Stimulated activated CD4-positive, alpha-beta T cell treated with anti-CD3 and anti-CD28 coated beads, Interleukin-4, amount 100 ng/mL, for 4 hours (primary cell): ENCODE results near the gene DEPDC1B.
"Not testable (repeated sequence)": the region's sequence is repeated elsewhere in the genome, so short reads cannot be mapped to it uniquely, and the experiment has no call there.

ENCODE experiments used
- DNase-seq, 2 experiments: peaks; one replicate each; pipeline ENCODE4 v3.0.0-alpha.2; 2020

Gene DEPDC1B, protein sequence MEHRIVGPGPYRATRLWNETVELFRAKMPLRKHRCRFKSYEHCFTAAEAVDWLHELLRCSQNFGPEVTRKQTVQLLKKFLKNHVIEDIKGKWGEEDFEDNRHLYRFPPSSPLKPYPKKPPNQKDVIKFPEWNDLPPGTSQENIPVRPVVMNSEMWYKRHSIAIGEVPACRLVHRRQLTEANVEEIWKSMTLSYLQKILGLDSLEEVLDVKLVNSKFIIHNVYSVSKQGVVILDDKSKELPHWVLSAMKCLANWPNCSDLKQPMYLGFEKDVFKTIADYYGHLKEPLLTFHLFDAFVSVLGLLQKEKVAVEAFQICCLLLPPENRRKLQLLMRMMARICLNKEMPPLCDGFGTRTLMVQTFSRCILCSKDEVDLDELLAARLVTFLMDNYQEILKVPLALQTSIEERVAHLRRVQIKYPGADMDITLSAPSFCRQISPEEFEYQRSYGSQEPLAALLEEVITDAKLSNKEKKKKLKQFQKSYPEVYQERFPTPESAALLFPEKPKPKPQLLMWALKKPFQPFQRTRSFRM

DNA sequence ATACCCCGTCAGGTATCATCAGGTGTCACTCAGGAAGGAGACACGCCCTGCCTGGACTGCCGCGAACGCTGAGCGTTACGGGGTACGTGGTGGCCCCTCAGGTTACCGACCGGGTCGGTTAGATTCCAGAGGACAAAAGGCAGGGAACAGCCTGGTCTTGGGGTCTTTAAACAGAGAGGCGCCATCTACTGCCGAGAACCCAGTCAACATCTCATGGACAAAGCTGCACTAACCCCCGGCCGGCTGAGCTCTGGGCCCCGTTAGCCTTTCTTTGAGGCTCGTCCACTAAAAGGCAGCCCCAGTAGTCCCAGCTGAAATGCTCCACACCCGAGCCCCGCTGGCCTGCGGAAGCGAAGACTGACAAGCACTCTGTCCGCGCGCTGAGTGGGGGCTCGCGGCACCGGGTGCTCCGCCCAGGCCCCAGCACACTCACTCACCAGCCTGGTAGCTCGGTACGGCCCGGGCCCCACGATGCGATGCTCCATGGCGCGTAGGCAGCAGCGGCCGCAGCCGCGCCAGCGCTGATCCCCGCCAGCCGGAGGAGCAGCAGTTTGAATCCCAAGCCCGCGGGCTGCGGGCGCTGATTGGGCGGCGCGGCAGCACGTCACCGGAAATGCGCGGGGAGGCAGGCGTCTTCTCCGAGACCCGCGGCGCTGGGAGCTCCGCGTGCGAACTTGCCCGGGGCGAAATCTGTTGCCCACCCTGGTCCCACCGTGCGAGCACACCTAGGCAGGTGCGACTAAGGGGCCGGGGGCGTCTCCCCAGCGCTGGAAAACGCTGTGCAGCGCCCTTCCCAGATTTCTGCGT, at the start of gene DEPDC1B:
Gene DEPDC1B (minus strand): TSS at position 558 of the 807 bp plus-strand sequence. CDS start 73 bp downstream, at position 485.
- peak; percentile 83 to 86 for DNase-seq

DNA sequence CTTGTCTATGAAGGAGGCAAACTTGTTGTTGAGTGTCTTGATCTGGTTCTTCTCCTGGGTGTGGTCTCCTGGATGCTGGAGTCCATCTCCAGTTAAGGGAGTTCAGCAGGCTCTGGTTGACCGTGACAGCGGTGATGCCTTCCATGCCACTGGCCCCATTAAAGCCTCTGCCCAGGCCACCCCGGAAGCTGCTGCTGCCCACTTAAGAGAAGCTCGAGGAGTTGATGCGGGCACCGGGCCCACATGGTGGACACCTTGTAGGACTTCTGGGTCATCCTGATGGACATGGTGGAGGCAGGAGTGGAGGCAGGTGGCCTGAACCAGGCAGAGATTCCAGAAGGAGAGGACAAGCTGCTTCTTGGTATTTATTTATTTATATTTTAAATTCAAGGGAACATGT, 44.7 kb upstream of the DEPDC1B start:
- DNase-seq: no peak

DNA sequence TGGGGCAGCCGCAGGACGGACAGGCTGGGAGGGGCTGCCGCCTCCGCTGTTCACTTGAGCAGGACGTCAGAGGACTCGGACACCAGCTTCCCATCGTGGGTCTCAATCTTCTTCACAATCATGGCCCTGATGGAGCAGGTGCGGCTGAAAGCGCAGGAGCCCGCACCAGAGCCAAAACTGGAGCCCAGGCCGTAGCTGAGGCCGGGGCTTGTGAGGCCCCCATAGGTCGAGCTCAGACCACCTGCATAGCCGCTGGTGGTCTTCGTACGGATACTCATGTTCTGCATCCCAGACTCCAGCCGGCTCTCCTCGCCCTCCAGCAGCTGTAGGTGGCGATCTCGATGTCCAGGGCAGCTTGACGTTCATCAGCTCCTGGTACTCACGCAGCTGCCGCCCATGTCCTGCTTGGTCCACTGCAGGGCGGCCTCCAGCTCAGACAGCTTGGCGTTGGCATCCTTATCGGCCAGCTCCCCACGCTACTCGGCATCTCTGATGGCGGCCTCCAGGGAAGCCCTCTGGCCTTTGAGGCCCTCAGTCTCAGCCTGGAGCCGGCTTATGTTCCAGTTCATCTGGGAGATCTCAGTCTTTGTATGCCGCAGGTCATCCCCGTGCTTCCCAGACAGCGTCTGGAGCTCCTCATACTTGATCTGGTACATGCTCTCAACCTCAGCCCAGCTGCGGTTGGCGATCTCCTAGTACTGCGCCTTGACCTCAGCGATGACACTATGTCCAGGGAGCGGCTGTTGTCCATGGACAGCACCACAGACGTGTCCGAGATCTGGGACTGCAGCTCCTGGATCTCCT, 43.7 kb upstream of the DEPDC1B start:
- no peak for DNase-seq

DNA sequence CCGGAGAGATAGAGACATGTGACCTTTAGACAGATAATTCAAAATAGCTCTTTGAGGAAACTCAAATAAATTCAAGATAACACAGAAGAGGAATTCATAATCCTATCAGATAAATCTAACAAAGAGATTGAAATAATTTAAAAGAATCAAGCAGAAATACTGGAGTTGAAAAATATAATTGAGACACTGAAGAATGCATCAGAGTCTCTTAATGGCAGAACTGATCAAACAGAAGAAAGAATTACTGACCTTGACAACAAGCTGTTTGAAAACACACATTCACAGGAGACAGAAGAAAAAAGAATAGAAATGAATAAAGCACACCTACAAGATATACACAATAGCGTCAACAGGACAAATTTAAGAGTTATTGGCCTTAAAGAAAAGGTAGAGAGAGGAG, 40.4 kb upstream of the DEPDC1B start:
- no peak for DNase-seq

DNA sequence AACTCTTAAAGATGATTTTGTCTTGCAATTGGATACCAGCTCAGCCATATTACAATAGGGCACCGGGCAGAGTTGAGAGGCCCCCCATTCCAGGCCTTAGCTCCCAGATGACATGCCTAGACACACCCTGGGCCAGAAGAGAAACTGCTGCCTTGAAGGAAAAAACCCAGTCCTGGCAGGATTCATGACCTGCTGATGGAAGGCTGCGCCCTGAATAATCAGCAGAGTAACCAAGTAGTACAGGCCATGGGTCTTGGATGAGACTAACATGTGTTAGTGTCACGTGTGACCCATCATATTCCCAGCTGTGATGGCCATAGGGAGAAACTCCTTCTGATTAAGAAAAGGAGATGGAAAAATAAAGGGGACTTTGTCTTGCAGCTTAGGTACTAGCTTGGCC, 39.0 kb upstream of the DEPDC1B start:
- no peak for DNase-seq

DNA sequence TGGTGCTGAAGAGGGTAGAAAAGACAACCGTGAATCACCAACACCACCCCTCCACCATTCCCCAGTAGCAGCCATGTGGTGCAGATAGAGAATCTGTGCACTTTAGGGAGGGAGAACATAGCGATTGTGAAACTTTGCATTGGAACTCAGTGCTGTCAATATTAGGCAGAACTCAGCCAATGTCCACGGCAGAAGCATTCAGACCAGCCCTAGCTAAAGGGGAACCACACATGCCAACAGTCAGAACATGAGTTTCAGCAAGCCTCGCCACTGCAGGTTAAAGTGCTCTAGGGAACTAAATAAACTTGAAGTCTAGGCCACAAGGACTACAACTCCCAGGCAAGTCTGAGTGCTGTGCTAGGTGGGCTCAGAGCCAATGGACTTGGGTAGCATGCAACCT, 38.5 kb upstream of the DEPDC1B start:
- DNase-seq: no peak

DNA sequence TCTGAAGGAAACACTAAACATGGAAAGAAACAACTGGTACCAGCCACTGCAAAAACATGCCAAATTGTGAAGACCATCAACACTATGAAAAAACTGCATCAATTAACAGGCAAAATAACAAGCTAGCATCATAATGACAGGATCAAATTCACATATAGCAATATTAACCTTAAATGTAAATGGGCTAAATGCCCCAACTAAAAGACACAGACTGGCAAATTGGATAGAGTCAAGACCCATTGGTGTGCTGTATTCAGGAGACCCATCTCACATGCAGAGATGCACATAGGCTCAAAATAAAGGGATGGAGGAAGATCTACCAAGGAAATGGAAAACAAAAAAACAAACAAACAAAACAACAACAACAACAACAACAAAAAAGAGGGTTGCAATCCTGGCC, 30.9 kb upstream of the DEPDC1B start:
- not testable (repeated sequence) for DNase-seq

DNA sequence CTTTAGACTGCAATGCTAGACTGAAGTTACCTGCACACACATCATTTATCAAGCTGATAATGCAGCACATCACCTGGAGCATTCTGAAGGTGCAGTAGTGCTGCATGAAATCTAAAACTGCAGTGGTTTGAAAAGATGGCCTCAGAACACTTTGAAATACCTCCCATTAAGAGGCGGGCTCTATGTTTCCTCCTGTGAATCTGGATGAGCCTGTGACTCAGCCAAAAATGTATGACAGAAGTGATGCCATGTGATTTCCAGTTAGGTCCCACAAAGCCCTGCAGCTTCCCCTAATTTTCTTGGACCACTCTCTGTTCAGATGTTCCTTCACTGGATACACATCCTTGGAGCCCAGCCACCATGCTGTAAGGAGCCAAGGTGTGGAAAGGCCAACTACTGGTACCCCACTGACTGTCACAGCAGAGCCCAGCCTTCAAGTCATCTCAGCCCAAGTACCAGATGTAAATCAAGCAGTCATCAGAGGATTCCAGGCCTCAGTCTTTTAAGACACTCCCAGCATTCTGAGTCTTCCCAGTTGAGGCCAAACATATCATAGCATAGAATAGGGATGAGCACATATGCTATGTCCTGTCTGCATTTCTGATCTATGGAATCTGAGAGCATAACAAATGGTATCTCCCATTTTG, 27.2 kb upstream of the DEPDC1B start:
- no peak for DNase-seq

DNA sequence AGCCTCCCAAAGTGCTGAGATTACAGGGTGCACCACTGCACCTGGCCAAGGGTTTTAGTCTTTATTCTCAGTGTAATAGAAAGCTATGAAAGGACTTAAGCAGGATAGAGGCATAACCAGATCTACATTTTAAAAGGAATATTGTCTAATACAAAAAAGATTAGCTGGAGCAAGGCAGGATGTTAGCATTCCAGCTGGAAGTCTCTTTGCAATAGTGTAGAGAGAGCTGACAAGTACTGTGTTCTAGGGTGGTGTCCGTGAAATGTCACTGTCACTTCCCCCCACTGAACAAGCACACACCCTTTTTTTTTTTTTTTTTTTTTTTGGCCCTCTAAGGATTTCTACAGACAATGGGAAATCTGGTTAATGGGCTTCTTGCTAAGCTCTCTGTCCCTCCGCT, 24.2 kb upstream of the DEPDC1B start:
- no peak for DNase-seq

DNA sequence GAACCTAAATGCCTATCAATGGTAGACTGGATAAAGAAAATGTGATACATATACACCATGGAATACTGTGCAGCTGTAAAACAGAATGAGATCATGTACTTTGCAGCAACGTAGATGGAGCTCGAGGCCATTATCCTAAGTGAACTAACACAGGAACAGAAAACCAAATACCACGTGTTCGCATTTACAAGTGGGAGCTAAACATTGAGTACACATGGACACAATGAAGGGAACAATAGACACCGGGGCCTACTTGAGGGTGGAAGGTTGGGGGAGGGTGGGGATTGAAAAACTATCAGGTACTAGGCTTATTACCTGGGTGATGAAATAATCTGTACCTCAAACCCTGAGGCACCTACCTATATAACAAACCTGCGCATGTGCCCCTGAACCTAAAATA, 22.4 kb upstream of the DEPDC1B start:
- DNase-seq: no peak

DNA sequence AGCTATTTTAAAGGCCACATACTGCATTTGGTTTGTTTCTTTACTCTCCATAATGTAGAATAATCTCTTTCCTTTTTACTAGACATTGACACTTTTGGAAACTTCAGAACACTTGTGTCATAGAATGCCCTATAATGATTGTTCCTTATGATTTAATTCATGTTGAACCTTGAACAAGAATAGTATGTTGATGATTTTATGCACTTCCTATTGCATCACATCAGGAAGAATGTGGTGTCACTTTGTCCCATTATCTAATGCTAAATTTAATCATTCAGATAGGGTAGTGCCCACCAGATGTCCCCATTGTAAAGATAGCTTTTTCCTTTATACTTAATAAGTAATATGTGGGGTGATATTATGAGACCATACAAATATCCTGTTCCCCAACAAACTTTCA, 19.4 kb upstream of the DEPDC1B start:
- DNase-seq: no peak

DNA sequence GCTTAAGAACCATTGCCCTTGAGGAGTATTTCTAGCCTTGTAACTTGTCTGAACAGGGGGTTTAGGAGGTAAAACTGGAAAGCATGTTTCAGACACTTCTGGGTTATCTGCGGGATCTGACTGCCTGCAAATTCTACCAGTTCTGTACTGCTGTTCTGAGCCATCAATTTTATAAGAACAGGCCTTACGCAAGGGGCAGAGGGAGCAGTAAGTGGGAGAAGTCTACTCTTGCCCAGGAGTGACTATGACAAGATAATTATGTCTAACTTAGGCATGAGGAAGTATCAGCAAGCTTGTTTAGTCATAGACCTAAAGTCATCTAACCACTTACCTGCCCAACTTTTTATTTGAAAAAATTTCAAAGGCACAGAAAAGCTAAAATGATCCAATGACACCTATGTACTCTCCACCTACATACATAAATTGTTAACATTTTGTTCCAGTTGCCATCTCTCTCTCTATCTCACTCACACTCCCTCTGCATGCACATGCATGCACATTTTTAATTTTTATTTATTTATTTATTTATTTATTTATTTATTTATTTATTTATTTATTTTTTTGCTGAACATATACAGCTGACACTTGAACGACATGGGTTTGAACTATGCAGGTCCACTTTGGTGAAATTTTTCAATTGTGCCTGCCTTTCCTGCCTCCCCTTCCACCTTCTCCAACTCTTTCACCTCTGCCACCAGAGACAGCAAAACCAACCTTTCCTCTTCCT, 18.4 kb upstream of the DEPDC1B start:
- DNase-seq: no peak

DNA sequence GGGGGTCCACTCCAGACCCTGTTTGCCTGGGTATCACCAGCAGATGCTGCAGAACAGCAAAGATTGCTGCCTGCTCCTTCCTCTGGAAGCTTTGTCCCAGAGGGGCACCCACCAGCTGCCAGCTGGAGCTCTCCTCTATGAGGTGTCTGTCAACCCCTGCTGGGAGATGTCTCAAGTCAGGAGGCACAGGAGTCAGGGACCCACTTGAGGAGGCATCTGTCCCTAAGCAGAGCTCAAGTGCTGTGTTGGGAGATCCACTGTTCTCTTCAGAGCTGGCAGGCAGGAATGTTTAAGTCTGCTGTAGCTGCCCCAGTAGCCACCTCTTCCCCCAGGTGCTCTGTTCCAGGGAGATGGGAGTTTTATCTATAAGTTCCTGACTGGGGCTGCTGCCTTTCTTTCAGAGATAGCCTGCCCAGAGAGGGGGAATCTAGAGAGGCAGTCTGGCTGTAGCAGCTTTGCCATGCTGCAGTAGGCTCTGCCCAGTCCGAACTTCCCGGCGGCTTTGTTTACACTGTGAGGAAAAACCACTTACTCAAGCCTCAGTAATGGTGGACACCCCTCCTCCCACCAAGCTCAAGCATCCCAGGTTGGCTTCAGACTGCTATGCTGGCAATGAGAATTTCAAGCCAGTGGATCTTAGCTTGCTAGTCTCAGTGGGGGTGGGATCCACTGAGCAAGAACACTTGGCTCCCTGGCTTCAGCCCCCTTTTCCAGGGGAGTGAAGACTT, 15.4 kb upstream of the DEPDC1B start:
- DNase-seq: not testable (repeated sequence)

DNA sequence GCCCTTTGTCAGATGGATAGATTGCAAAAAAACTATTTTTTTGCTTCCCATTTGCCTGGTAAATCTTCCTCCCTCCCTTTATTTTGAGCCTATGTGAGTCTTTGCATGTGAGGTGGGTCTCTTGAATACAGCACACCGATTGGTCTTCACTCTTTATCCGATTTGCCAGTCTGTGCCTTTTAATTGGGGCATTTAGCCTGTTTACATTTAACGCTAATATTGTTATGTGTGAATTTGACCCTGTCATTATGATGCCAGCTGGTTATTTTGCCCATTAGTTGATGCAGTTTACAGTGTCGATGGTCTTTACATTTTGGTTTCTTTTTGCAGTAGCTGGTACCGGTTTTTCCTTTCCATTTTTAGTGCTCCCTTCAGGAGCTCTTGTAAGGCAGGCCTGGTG, 13.0 kb upstream of the DEPDC1B start:
- no peak for DNase-seq

DNA sequence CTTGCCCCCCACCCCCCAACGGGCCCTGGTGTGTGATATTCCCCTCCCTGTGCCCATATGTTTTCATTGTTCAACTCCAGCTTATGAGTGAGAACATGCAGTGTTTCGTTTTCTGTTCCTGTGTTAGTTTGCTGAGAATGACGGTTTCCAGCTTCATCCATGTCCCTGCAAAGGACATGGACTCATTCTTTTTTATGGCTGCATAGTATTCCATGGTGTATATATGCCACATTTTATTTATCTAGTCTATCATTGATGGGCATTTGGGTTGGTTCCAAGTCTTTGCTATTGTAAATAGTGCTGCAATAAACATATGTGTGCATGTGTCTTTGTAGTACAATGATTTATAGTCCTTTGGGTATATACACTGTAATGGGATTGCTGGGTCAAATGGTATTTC, 11.9 kb upstream of the DEPDC1B start:
- DNase-seq: not testable (repeated sequence)

DNA sequence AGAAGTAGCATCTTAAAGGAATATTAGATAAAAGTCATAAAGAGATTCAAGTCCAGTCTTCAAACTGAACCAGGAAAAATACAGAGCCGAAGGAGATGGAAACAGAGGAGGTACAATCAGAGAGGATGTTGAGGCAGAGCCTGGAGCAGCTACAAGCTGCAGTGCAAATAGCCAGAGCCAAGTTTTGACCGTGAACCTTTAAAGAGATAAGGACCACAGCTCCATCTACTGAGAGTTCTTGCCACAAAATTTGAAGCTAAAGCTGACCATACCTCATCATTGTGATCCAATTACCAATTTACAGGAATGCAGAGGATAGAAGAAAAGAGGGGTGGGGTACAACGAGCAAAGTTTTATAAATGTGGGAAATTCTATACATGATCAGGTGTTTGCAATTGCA, 10.4 kb upstream of the DEPDC1B start:
- no peak for DNase-seq

DNA sequence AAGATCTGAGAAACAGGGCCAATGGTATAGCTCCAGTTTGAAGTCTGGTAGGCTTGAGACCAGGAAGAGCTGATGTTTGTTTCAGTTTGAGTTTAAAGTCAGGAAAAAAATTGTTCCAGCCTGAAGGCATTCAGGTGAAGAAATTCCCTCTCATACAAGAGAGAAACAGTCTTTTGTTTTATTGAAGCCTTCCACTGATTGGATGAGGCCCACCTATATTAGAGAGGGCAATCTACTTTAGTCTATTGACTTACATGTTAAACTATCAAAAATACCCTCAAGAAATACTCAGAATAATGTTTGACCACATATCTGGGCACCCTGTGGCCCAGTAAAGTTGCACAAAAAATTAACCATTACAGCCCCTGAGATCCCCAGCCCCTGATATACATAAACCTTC, 5.2 kb upstream of the DEPDC1B start:
- DNase-seq: no peak

DNA sequence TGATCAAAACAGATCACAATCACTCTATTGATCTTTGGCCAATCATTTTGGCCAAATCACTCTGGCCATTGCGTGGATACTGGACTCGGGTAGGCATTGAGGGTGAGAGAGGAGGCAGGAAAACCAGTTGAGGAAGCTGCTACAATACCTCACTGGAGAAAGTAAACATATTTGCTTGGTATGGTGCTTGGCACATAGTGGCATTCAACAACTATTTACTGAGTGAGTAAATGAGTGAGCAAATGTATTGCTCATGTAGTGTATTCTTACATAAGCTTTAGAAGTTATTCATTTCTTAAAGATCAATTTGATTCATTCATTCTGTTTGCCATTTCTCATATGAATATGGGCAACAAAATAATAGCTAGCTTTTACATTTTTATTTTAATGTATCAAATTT, 4.0 kb upstream of the DEPDC1B start:
- no peak for DNase-seq

DNA sequence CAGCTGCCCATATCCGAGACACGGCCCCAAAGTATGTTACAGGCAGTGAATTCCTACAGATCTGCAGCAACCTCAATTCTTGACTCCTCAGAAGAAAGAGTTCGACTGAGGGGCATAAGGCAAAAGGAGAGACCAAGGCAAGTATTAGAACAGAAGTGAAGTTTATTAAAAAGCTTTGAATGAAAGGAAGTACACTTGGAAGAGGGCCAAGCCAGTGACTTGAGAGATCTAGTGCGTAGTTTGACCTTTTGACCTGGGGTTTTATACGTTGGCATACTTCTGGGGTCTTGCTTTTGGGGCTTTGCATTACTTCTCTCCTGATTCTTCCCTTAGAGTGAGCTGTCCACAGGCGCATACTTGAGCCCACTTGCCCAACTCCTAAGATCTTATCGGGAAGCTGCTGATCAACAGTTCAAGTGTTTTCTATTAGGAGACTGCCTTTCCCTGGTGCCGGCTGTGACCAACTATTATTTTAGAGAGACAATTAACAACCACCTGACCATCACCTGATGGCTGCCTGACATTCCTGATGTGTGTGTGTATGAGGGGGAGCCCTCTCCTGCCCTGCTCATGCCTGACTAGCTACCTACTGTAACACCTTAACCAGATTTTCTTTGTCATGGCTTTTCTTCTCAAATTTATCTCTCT, 1.5 kb upstream of the DEPDC1B start:
- DNase-seq: no peak

DNA sequence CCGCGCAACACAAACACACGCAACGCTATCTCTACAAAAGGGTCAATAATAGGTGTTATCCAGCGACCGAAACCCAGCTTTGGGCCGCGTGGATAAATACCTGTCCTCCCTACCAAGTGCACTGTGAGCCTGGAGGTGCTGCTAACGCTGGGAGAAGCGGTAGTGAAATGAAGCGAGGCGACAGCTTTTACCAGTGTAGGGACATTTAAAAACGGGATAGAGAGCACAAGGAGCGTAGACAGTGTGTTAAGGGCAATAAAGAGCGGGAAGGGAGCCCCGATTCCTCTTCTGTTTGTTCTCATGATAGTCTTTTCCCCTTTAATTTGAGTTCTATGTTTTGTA, 421 bp upstream of the DEPDC1B start:
- no peak for DNase-seq

DNA sequence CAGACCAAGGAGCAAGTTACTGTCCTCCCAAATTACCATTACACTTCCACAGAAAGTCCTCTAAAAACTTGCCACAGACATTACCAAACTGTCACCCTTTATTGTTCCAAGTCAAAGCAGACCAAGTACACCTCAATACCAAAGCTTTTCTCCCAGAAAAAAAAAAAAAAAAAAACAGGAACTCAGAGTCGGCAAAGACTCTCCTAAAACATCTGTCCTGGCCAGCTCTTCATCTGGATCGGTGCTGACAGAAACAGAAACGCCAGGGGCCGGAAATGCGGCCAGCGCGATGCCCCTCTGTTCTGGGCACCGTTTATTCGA, 718 bp downstream of the DEPDC1B start:
- no peak for DNase-seq
